Tibial nerve (tissue), 3 donors: Measurements from ENCODE around the gene NSUN4.

ENCODE experiments used
- CTCF ChIP-seq, 5 experiments: fragments of 200-600 bp in 3 of 5; fragments of 450-650 bp in 2 of 5; sonication (generic) in 3 of 5; IDR thresholded peaks; one replicate each; pipeline ENCODE4 v1.5.1; 2016 to 2019; ENCODE audit warnings: antibody characterized with exemption in 5 of 5, mild to moderate bottlenecking in 3 of 5, moderate library complexity in 2 of 5
- POLR2A ChIP-seq, 2 donors: fragments of 450-650 bp; IDR thresholded peaks; one replicate each; pipeline ENCODE4 v1.6.1; 2017; ENCODE audit warnings: antibody characterized with exemption in 2 of 2, mild to moderate bottlenecking in 2 of 2, moderate library complexity in 2 of 2

- no peak for TF ChIP-seq CTCF (IDR thresholded peaks at IDR 0.05)
- no peak for TF ChIP-seq POLR2A (IDR thresholded peaks at IDR 0.05)
These were observed 29.6 kb downstream of the NSUN4 start for GRCh38 chr1:46370214-46370633.
